K562 (cell line): ENCODE data around the gene FN1.

ENCODE experiments used
- MBD1 ChIP-seq: fragments of 250-450 bp; sonication (Bioruptor Pico); IDR thresholded peaks from 2 replicates; pipeline ENCODE4 v1.8.0; 2022; ENCODE audit warnings: inconsistent platforms
- ZNF3 ChIP-seq: fragments of 250-450 bp; sonication (Bioruptor Pico); IDR thresholded peaks from 2 replicates; pipeline ENCODE4 v1.5.0; 2021; ENCODE audit warnings: mild to moderate bottlenecking, moderate library complexity
- ZNF445 ChIP-seq: fragments of 250-450 bp; sonication (Bioruptor Pico); IDR thresholded peaks from 2 replicates; pipeline ENCODE4 v1.4.0; 2020; ENCODE audit warnings: low read depth, mild to moderate bottlenecking, moderate library complexity

GRCh38 chr2:215324811-215325210, 111.1 kb downstream of the FN1 start:
- TF ChIP-seq ZNF3 (CRISPR knock-in tag): no peak
- no peak for TF ChIP-seq ZNF445
- no peak for TF ChIP-seq MBD1 (CRISPR knock-in tag)
